Mammary epithelial cell (primary cell): ENCODE data around the gene ANGEL1.

ENCODE experiments used
- EZH2 ChIP-seq: IDR thresholded peaks from 2 replicates; pipeline ENCODE4 v1.6.1; 2012; ENCODE audit warnings: low read length, inconsistent platforms, borderline replicate concordance
- TF ChIP-seq, protein P1 (sequence below), 2 donors: IDR thresholded peaks in 1 of 2; conservative IDR thresholded peaks in 1 of 2; 2 replicates each; pipeline ENCODE4 v1.5.1; 2011 to 2012; ENCODE audit warnings: inconsistent platforms in 2 of 2, low read length in 2 of 2, mild to moderate bottlenecking in 2 of 2, control low read depth in 1 of 2, low read depth in 1 of 2; ENCODE audit not compliant: insufficient read depth in 1 of 2; ENCODE audit errors: extremely low read depth in 1 of 2

DNA sequence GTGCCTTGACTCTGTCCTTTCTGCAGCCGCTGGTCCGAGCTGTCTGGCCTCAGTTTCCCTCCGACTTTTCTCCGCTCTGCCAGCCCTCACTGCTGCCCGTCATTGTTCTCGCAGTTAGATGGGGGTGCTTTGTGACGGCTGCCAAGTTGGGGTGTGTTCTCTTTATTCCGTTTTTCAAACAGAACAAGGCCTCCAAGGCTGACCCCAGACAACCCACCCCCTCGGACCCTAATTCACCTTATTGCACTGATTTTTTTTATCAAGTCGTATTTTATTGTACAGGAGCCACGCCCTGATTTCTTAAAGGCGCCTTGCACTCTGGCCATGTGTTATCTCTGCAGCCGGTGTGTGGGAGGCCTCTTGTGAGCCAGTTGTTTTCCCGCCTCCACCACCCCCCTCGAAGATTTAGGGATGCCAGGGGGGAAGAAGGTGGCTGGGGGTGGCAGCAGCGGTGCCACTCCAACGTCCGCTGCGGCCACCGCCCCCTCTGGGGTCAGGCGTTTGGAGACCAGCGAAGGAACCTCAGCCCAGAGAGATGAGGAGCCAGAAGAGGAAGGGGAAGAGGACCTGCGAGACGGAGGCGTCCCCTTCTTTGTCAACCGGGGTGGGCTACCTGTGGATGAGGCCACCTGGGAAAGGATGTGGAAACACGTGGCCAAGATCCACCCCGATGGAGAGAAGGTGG is 50.1 kb downstream of the ANGEL1 start:
- TF ChIP-seq, protein P1, sequence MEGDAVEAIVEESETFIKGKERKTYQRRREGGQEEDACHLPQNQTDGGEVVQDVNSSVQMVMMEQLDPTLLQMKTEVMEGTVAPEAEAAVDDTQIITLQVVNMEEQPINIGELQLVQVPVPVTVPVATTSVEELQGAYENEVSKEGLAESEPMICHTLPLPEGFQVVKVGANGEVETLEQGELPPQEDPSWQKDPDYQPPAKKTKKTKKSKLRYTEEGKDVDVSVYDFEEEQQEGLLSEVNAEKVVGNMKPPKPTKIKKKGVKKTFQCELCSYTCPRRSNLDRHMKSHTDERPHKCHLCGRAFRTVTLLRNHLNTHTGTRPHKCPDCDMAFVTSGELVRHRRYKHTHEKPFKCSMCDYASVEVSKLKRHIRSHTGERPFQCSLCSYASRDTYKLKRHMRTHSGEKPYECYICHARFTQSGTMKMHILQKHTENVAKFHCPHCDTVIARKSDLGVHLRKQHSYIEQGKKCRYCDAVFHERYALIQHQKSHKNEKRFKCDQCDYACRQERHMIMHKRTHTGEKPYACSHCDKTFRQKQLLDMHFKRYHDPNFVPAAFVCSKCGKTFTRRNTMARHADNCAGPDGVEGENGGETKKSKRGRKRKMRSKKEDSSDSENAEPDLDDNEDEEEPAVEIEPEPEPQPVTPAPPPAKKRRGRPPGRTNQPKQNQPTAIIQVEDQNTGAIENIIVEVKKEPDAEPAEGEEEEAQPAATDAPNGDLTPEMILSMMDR (conservative IDR thresholded peaks at IDR 0.05 in 1 of 2, IDR thresholded peaks at IDR 0.05 in 1 of 2; ENCODE audit: extremely low read depth in 1 of 2, insufficient read depth in 1 of 2, low read depth in 1 of 2, low read length in 2 of 2) = no peak
- no peak for TF ChIP-seq EZH2
